ENCODE measurements around the gene C2CD2.

Gene C2CD2

GRCh38 chr21:41918561-41919358 lies 35.1 kb downstream of the C2CD2 start:
- Histone ChIP-seq H3K4me2 (ENCODE audit: low read depth, low read length, poor library complexity, severe bottlenecking) (no peak overlapping the region), H3K9me2 (replicated peaks; ENCODE audit: low read depth, low read length) (no peaks in the 10 kb centered on the region), H3F3A (ENCODE audit: low read depth) (0 out of 2 replicates have a peak, but pooled peaks cover 2% of the 10 kb centered on the region), H3K9ac (ENCODE audit: low read depth, low read length, poor library complexity, severe bottlenecking) (no peak overlapping the region), H3K9me3 (ENCODE audit: insufficient read depth, low read depth, low read length) (no peaks in the 10 kb centered on the region), H3K36me3 (ENCODE audit: insufficient read depth, low read length) (no peaks in the 10 kb centered on the region; the same call in 1 of the 2 replicates), H2AFZ (ENCODE audit: low read length) (no peak overlapping the region), H4K20me1 (ENCODE audit: insufficient read depth, low read length, poor library complexity, severe bottlenecking) (no peaks in the 10 kb centered on the region), H3K79me2 (ENCODE audit: insufficient read depth, low read length) (peaks cover 17% of the 10 kb centered on the region; the same call in 1 of the 2 replicates), H3K27me3 (ENCODE audit: insufficient read depth, low read length, poor library complexity, severe bottlenecking) (no peaks in the 10 kb centered on the region), H3K4me1 (ENCODE audit: insufficient read depth, low read length, poor library complexity, severe bottlenecking) (peaks cover 42% of the 10 kb centered on the region), H3K4me3 (ENCODE audit: low read length, poor library complexity, severe bottlenecking) (no peak overlapping the region)
- TF ChIP-seq EZH2phosphoT487 (IDR thresholded peaks at IDR 0.05; ENCODE audit: borderline replicate concordance), result no peak
- TF ChIP-seq, protein P1, sequence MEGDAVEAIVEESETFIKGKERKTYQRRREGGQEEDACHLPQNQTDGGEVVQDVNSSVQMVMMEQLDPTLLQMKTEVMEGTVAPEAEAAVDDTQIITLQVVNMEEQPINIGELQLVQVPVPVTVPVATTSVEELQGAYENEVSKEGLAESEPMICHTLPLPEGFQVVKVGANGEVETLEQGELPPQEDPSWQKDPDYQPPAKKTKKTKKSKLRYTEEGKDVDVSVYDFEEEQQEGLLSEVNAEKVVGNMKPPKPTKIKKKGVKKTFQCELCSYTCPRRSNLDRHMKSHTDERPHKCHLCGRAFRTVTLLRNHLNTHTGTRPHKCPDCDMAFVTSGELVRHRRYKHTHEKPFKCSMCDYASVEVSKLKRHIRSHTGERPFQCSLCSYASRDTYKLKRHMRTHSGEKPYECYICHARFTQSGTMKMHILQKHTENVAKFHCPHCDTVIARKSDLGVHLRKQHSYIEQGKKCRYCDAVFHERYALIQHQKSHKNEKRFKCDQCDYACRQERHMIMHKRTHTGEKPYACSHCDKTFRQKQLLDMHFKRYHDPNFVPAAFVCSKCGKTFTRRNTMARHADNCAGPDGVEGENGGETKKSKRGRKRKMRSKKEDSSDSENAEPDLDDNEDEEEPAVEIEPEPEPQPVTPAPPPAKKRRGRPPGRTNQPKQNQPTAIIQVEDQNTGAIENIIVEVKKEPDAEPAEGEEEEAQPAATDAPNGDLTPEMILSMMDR (conservative IDR thresholded peaks at IDR 0.05; ENCODE audit: low read length), result no peak

- no peaks in the 10 kb centered on the region for H3K9me2 ChIP-seq (replicated peaks; ENCODE audit: low read depth, low read length)
- H3K9ac ChIP-seq (ENCODE audit: low read depth, low read length, poor library complexity, severe bottlenecking), result no peak overlapping the region
Observed at GRCh38 chr21:41917531-41917930, 36.3 kb downstream of the C2CD2 start.

GRCh38 chr21:41916888-41917433 lies 36.9 kb downstream of the C2CD2 start:
- TF ChIP-seq, protein P1 (conservative IDR thresholded peaks at IDR 0.05; ENCODE audit: low read length), result peak; percentile 72
- TF ChIP-seq EZH2phosphoT487 (IDR thresholded peaks at IDR 0.05; ENCODE audit: borderline replicate concordance), result no peak
- Histone ChIP-seq H2AFZ (ENCODE audit: low read length) (no peak overlapping the region), H3K9ac (ENCODE audit: low read depth, low read length, poor library complexity, severe bottlenecking) (peak overlapping the region; percentile 57), H3K9me2 (replicated peaks; ENCODE audit: low read depth, low read length) (no peaks in the 10 kb centered on the region), H3K4me2 (ENCODE audit: low read depth, low read length, poor library complexity, severe bottlenecking) (no peak overlapping the region), H3K9me3 (ENCODE audit: insufficient read depth, low read depth, low read length) (no peaks in the 10 kb centered on the region), H3K79me2 (ENCODE audit: insufficient read depth, low read length) (peaks cover 5% of the 10 kb centered on the region; the same call in 1 of the 2 replicates), H3K36me3 (ENCODE audit: insufficient read depth, low read length) (peaks cover 6% of the 10 kb centered on the region; the same call in 1 of the 2 replicates), H4K20me1 (ENCODE audit: insufficient read depth, low read length, poor library complexity, severe bottlenecking) (no peaks in the 10 kb centered on the region), H3K4me1 (ENCODE audit: insufficient read depth, low read length, poor library complexity, severe bottlenecking) (peaks cover 24% of the 10 kb centered on the region), H3K4me3 (ENCODE audit: low read length, poor library complexity, severe bottlenecking) (no peak overlapping the region), H3K27me3 (ENCODE audit: insufficient read depth, low read length, poor library complexity, severe bottlenecking) (no peaks in the 10 kb centered on the region), H3F3A (ENCODE audit: low read depth) (no peaks in the 10 kb centered on the region)

More at GRCh38 chr21:41917531-41917930, 36.3 kb downstream of the C2CD2 start:
- no peak overlapping the region for H3K4me3 ChIP-seq (ENCODE audit: low read length, poor library complexity, severe bottlenecking)
- no peaks in the 10 kb centered on the region for H4K20me1 ChIP-seq (ENCODE audit: insufficient read depth, low read length, poor library complexity, severe bottlenecking)
- H3K36me3 ChIP-seq (ENCODE audit: insufficient read depth, low read length), result peaks cover 4% of the 10 kb centered on the region; the same call in 1 of the 2 replicates
- no peak overlapping the region for H3K4me2 ChIP-seq (ENCODE audit: low read depth, low read length, poor library complexity, severe bottlenecking)
- H3K27me3 ChIP-seq (ENCODE audit: insufficient read depth, low read length, poor library complexity, severe bottlenecking), result no peaks in the 10 kb centered on the region
- H3F3A ChIP-seq (ENCODE audit: low read depth), result no peaks in the 10 kb centered on the region
- no peaks in the 10 kb centered on the region for H3K9me3 ChIP-seq (ENCODE audit: insufficient read depth, low read depth, low read length)
- H3K4me1 ChIP-seq (ENCODE audit: insufficient read depth, low read length, poor library complexity, severe bottlenecking), result peaks cover 30% of the 10 kb centered on the region
- TF ChIP-seq EZH2phosphoT487 (IDR thresholded peaks at IDR 0.05; ENCODE audit: borderline replicate concordance), result no peak
- TF ChIP-seq, protein P1 (conservative IDR thresholded peaks at IDR 0.05; ENCODE audit: low read length), result no peak
- peaks cover 11% of the 10 kb centered on the region; the same call in 1 of the 2 replicates for H3K79me2 ChIP-seq (ENCODE audit: insufficient read depth, low read length)
- no peak overlapping the region for H2AFZ ChIP-seq (ENCODE audit: low read length)
